Measurements from ENCODE around the gene C3orf49. TPM values are rescaled to one million over a fixed set of nuclear protein-coding genes. Genes with fewer than 3 reads are reported as not detected.

C3orf49 gene, protein sequence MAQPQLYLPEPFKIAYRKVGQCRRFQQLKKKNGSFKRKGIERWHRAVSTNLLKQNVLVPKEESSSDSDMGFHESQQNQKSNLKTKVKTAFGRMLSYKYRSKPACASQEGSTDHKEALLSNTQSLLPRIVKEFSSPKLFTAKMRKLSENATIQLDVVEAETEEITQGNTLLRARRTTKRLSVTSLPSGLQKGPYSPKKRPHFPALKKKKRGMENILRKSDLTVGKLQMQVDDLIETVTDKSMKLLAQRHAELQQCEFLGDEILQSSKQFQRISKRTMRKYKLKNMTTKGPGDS
- total RNA-seq: not detected

DNA sequence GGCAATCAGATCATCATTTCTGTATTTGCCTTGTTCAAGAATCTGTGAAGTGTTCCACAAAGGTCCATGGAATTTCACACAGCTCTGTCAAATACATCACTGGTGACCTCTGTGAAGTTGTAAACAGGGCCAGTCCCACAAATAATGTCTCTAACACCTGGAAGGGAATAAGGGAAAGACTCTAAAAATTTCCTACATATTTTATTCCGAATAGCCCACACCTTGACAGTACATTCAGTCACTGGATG, at the start of gene C3orf49:
C3orf49 (plus strand) TSS at position 149 of the 248 bp plus-strand sequence. CDS start 173 bp downstream, outside the sequence.
- Histone ChIP-seq H3K4me3 (no peak within 1 kb of the TSS), H3K36me3 (no peaks in the 10 kb centered on the region), H3K9me3 (no peaks in the 10 kb centered on the region), H3K27ac (no peak within 1 kb of the TSS), H3K4me1 (peaks cover 0 to 4% (median 2%) of the 10 kb centered on the region in 4 donors), H3K27me3 (no peaks in the 10 kb centered on the region)
- DNase-seq: no peak
- in situ Hi-C loops (cut with MboI; ENCODE audit: low pct_ligation_motif_present in 1 of 4, low pct_unique_long_range_greater_than_20kb in 1 of 4, low sequenced_read_pairs in 3 of 4) (loop anchor here in 3 of 4 donors (5.0 to 10.0 kb wide), 2 partner anchors 464 to 467 kb away; no protein-coding TSS in a partner anchor), intact Hi-C loops (cut with DNase I; ENCODE audit: low total_unique reads) (loop anchor here (5.0 kb wide), 1 partner anchor 467 kb away; no protein-coding TSS in a partner anchor)
- 88 to 97% methylated on average over 1 of the region's 1 CpG for WGBS, 2 donors (ENCODE audit: low coverage in 1 of 2)
- TF ChIP-seq, protein P1, sequence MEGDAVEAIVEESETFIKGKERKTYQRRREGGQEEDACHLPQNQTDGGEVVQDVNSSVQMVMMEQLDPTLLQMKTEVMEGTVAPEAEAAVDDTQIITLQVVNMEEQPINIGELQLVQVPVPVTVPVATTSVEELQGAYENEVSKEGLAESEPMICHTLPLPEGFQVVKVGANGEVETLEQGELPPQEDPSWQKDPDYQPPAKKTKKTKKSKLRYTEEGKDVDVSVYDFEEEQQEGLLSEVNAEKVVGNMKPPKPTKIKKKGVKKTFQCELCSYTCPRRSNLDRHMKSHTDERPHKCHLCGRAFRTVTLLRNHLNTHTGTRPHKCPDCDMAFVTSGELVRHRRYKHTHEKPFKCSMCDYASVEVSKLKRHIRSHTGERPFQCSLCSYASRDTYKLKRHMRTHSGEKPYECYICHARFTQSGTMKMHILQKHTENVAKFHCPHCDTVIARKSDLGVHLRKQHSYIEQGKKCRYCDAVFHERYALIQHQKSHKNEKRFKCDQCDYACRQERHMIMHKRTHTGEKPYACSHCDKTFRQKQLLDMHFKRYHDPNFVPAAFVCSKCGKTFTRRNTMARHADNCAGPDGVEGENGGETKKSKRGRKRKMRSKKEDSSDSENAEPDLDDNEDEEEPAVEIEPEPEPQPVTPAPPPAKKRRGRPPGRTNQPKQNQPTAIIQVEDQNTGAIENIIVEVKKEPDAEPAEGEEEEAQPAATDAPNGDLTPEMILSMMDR (IDR thresholded peaks at IDR 0.05): no peak
- TF ChIP-seq EP300 (IDR thresholded peaks at IDR 0.05; ENCODE audit: low read depth): no peak
- no peak for TF ChIP-seq POLR2A (IDR thresholded peaks at IDR 0.05)
- TF ChIP-seq POLR2AphosphoS5 (IDR thresholded peaks at IDR 0.05): no peak

DNA sequence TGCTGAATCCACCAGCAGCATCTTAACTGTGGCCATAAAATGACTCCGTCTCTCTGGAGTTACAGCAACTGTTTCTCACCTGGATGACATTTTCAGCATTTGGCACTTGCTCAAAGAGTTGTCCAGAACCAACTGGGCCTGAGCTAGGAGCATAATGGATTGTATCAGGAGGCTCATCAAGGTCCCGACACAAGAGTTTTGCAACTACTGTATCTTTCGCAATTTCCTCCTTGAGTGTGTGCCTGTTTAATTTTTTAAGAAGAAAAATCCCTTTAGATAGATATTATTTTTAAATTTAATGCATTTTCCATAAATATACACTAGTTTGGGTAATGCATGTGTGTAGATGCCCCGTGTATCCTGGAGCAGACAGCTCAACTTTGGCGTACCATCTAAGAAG, 44.3 kb upstream of the C3orf49 start:
- Histone ChIP-seq H3K4me3 (no peak overlapping the region), H3K27ac (no peak overlapping the region), H3K9me3 (no peaks in the 10 kb centered on the region), H3K27me3 (no peaks in the 10 kb centered on the region), H3K36me3 (no peaks in the 10 kb centered on the region), H3K4me1 (no peaks in the 10 kb centered on the region)
- in situ Hi-C loops (cut with MboI; ENCODE audit: low pct_ligation_motif_present in 1 of 4, low pct_unique_long_range_greater_than_20kb in 1 of 4, low sequenced_read_pairs in 3 of 4): no loop called here
- intact Hi-C loops (cut with DNase I; ENCODE audit: low total_unique reads): no loop called here
- no peak for DNase-seq
- 79 to 96% methylated on average over 3 to 5 of the region's 5 CpGs for WGBS, 2 donors (ENCODE audit: low coverage in 1 of 2)
- TF ChIP-seq POLR2AphosphoS5 (IDR thresholded peaks at IDR 0.05) (no peak), POLR2A (IDR thresholded peaks at IDR 0.05) (no peak), EP300 (IDR thresholded peaks at IDR 0.05; ENCODE audit: low read depth) (no peak)
- TF ChIP-seq, protein P1 (IDR thresholded peaks at IDR 0.05): no peak

DNA sequence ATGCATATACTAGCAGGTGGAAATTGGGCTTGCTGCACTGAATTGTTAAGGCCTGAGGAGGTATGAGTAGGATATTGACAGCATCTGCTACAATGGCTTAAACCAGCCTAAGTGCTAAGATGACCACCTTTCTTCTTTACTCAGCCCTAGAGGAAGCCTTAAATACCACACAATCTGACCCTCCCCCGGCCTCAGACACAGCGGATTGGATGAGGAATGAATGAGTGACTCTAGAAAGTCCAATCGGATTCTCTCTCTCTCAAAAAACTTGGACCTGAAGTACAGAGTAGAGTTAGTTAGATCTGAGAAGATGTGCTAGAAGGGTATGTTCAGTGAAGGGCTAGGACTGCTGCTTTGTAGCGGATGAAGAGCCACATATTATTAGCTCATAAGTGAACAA, 39.9 kb upstream of the C3orf49 start:
- Histone ChIP-seq H3K4me1 (no peaks in the 10 kb centered on the region), H3K36me3 (no peaks in the 10 kb centered on the region), H3K9me3 (no peaks in the 10 kb centered on the region), H3K4me3 (no peak overlapping the region), H3K27me3 (no peaks in the 10 kb centered on the region), H3K27ac (no peak overlapping the region)
- DNase-seq: no peak
- in situ Hi-C loops (cut with MboI; ENCODE audit: low pct_ligation_motif_present in 1 of 4, low pct_unique_long_range_greater_than_20kb in 1 of 4, low sequenced_read_pairs in 3 of 4): no loop called here
- TF ChIP-seq, protein P1 (IDR thresholded peaks at IDR 0.05): no peak
- TF ChIP-seq POLR2A (IDR thresholded peaks at IDR 0.05) (no peak), POLR2AphosphoS5 (IDR thresholded peaks at IDR 0.05) (no peak), EP300 (IDR thresholded peaks at IDR 0.05; ENCODE audit: low read depth) (no peak)
- 78 to 91% methylated on average over 1 to 4 of the region's 4 CpGs for WGBS, 2 donors (ENCODE audit: low coverage in 1 of 2)
- intact Hi-C loops (cut with DNase I; ENCODE audit: low total_unique reads): no loop called here

DNA sequence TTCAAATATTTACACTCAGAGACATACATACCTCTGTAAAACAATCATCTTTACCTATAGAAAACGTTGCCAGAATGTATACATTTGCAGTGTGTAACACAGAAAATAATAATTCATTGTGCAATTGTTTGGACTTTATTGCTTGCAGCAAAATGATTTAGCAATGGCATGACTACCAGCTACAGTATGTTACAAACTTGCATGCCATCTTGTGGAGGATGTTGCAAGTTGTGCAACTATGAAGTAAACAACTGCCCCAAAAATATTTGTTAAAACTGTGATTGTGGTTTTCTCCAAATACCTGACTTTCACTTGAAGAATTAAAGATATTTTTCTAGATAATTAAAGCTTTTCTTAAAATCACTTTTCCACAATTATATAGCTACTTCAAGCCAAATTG, 27.1 kb upstream of the C3orf49 start:
- TF ChIP-seq EP300 (IDR thresholded peaks at IDR 0.05; ENCODE audit: low read depth) (no peak), POLR2AphosphoS5 (IDR thresholded peaks at IDR 0.05) (no peak)
- TF ChIP-seq, protein P1 (IDR thresholded peaks at IDR 0.05): peak in 3 of 5 experiments; percentile 17 to 29 (median 22)
- in situ Hi-C loops (cut with MboI; ENCODE audit: low pct_ligation_motif_present in 1 of 4, low pct_unique_long_range_greater_than_20kb in 1 of 4, low sequenced_read_pairs in 3 of 4) (no loop called here), intact Hi-C loops (cut with DNase I; ENCODE audit: low total_unique reads) (no loop called here)
- H3K4me1 ChIP-seq: no peaks in the 10 kb centered on the region
- WGBS, 2 donors (ENCODE audit: low coverage in 1 of 2): 0 to 7% methylated on average over 1 of the region's 1 CpG
- H3K4me3 ChIP-seq: no peak overlapping the region
- no peaks in the 10 kb centered on the region for H3K9me3 ChIP-seq
- H3K27ac ChIP-seq: no peak overlapping the region
- no peak for DNase-seq
- H3K27me3 ChIP-seq: no peaks in the 10 kb centered on the region
- no peaks in the 10 kb centered on the region for H3K36me3 ChIP-seq

Measured in transverse colon (tissue), 4 donors.